NCI-H128 (cell line): ENCODE data around the gene INTS3.

Experiments used
- DNase-seq: peaks from one replicate; lab custom pipeline; 2025; ENCODE audit not compliant: unreplicated experiment; lab: John Stamatoyannopoulos, UW

INTS3 gene, protein sequence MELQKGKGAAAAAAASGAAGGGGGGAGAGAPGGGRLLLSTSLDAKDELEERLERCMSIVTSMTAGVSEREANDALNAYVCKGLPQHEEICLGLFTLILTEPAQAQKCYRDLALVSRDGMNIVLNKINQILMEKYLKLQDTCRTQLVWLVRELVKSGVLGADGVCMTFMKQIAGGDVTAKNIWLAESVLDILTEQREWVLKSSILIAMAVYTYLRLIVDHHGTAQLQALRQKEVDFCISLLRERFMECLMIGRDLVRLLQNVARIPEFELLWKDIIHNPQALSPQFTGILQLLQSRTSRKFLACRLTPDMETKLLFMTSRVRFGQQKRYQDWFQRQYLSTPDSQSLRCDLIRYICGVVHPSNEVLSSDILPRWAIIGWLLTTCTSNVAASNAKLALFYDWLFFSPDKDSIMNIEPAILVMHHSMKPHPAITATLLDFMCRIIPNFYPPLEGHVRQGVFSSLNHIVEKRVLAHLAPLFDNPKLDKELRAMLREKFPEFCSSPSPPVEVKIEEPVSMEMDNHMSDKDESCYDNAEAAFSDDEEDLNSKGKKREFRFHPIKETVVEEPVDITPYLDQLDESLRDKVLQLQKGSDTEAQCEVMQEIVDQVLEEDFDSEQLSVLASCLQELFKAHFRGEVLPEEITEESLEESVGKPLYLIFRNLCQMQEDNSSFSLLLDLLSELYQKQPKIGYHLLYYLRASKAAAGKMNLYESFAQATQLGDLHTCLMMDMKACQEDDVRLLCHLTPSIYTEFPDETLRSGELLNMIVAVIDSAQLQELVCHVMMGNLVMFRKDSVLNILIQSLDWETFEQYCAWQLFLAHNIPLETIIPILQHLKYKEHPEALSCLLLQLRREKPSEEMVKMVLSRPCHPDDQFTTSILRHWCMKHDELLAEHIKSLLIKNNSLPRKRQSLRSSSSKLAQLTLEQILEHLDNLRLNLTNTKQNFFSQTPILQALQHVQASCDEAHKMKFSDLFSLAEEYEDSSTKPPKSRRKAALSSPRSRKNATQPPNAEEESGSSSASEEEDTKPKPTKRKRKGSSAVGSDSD

GRCh38 chr1:153727463-153728304 lies at the start of gene INTS3:
INTS3 (plus strand) TSS chr1:153728050; CDS start chr1:153728635, 585 bp downstream.
- peak; percentile 99 for DNase-seq

GRCh38 chr1:153678519-153679336 lies 49.1 kb upstream of the INTS3 start, which contains the start of gene NPR1:
NPR1 (plus strand) TSS chr1:153678688; CDS start chr1:153679109, 421 bp downstream.
- DNase-seq: no peak

GRCh38 chr1:153679337-153680119 lies 48.3 kb upstream of the INTS3 start:
- DNase-seq: no peak

- DNase-seq: no peak
Observed at GRCh38 chr1:153680120-153680403, 47.8 kb upstream of the INTS3 start.

GRCh38 chr1:153682730-153683129 lies 45.1 kb upstream of the INTS3 start:
- DNase-seq: no peak

DNA sequence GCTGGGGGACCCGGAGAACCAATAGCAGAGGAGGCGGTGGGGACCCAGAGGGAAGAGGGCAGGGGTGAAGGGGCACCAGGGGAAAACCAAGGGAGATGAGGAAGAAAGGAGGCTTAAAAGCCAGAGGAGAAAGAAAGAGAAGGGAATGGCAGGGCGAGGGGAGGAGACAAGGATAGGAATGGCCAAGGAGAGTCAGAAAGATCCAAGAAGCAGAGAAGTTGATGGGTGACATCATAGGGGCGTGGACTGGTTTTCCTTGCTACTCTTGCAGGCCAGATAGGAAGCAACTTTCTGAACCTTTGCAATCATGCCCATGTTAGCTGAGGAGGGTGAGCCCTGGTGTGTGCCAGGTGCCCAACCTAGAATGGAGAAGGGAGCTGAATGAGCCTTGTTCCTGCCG lies 44.0 kb upstream of the INTS3 start:
- no peak for DNase-seq

DNA sequence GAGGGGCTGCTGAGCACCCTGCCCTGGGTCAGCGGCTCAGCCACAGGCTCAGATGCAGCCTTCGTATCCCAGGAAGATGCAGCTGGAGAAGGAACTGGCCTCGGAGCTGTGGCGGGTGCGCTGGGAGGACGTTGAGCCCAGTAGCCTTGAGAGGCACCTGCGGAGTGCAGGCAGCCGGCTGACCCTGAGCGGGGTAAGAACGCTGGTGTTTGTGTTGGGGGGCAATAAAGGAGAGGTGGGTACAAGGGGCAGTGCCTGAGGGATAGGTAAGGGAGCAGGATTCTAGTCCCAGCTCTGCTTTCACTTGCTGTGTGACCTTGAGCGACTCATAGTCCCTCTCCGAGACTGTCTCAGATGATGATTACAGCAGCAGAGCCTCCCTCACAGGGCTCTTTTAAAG lies 43.0 kb upstream of the INTS3 start:
- no peak for DNase-seq

DNA sequence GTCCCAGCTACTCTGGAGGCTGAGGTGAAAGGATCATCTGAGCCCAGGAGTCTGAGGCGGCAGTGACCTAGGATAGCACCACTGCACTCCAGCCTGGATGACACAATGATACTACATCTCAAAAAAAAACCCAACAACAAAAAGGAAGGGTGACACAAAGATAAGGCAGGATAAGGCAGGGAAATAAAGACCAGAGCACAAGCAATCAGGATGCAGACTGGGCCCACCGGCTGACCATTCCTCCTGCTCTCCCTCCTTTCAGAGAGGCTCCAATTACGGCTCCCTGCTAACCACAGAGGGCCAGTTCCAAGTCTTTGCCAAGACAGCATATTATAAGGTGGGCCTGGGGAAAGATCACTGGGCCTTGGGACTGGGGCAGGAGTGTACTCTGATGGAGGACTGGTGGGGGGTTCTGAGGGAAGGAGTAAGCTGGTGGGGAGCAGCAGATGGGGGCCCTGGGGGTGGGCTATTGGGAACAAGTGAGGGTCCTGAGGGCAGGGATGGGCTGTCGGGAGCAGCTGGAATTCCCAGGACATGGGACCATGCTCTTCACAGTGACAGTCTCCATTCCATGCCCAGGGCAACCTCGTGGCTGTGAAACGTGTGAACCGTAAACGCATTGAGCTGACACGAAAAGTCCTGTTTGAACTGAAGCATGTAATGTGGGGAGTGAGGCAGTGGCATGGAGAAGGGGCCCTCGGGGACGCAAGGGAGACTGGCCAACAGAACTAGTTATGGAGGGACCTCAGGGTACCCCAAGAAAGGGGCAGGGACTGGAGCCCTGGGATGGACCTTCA lies 42.1 kb upstream of the INTS3 start:
- DNase-seq: no peak

- no peak for DNase-seq
Observed at GRCh38 chr1:153687346-153688125, 40.3 kb upstream of the INTS3 start.

- no peak for DNase-seq
Observed at GRCh38 chr1:153688276-153688675, 39.6 kb upstream of the INTS3 start.

DNA sequence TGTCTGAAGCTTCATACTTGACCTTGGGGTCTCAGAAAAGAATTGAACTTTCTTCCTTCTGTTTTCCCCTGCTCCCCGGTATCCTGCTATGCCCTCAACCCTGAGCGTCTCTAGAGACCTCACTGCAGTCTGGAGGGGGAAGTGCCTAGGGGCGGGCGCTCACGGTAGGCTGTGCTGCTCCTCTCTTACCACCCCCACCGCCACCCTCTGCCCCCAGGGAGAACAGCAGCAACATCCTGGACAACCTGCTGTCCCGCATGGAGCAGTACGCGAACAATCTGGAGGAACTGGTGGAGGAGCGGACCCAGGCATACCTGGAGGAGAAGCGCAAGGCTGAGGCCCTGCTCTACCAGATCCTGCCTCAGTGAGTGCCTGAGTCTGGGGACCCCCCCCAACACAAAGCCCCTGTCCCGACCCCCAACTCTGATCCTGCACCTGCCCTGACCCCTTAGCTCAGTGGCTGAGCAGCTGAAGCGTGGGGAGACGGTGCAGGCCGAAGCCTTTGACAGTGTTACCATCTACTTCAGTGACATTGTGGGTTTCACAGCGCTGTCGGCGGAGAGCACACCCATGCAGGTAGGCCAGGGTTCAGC lies 39.0 kb upstream of the INTS3 start:
- no peak for DNase-seq

- no peak for DNase-seq
Observed at GRCh38 chr1:153693466-153693865, 34.4 kb upstream of the INTS3 start.

DNA sequence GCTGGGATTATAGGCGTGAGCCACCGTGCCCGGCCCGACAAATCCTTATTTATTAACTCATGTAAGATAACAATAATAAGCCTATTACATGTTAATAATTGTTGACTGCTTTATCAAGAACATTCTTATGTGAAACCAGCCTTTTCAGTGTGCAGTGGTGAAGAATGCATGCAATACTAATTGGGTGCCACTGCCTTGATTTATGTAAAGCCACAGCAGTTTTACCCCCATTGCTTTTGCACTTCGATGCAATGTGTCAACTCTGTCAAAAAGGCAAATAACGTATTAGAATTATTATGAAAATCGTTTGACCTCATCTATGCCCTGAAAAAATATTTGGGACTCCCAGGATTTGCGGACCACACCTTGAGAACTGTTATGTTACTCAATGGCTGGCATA lies 31.1 kb upstream of the INTS3 start:
- no peak for DNase-seq

- DNase-seq: no peak
Observed at GRCh38 chr1:153697191-153698019, 30.4 kb upstream of the INTS3 start.

GRCh38 chr1:153698020-153698922 lies 29.6 kb upstream of the INTS3 start:
- no peak for DNase-seq
